HG03097 (cell line): Measurements from ENCODE around the gene RAB12.
A peak's percentile ranks its signal among the peaks of the same experiment; 100 is the strongest.
"Not testable (repeated sequence)": the region's sequence is repeated elsewhere in the genome, so short reads cannot be mapped to it uniquely, and the experiment has no call there.

Experiments
- ATAC-seq: cut with Tn5 transposase; IDR thresholded peaks from one replicate; pipeline ENCODE4 v1.9.1; 2021; ENCODE audit not compliant: unreplicated experiment, low FRiP score

Gene RAB12

GRCh38 chr18:8611916-8612576, 2.8 kb downstream of the RAB12 start:
- ATAC-seq = no peak

GRCh38 chr18:8614875-8615274, 5.6 kb downstream of the RAB12 start:
- ATAC-seq = no peak

GRCh38 chr18:8615397-8616027, 6.3 kb downstream of the RAB12 start:
- no peak for ATAC-seq

- no peak for ATAC-seq
Measured at GRCh38 chr18:8616028-8616401, 6.8 kb downstream of the RAB12 start.

DNA sequence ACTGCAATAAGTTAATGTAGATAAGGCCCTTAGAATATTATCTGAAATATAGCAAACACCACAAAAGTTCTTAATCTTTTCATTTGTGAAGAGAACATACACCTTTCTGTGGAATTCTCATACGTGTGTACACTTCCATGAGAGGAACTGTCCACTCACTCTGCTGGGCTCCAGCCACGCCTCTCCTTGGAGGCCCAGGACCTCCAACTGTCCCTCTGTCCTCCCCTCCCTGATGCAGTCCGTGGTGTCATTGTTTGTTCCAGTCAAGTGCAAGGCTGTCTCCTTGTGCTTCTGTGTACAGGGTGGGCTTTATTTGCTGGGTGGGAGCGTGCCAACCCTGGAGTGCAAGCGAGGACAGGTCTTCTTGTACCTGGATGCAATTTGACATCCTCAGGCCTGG, 8.7 kb downstream of the RAB12 start:
- ATAC-seq = no peak

- ATAC-seq = no peak
Measured at GRCh38 chr18:8619041-8619440, 9.8 kb downstream of the RAB12 start.

- no peak for ATAC-seq
Measured at GRCh38 chr18:8619835-8620577, 10.8 kb downstream of the RAB12 start.

GRCh38 chr18:8620845-8621244, 11.6 kb downstream of the RAB12 start:
- no peak for ATAC-seq

- not testable (repeated sequence) for ATAC-seq
Measured at GRCh38 chr18:8622625-8623024, 13.4 kb downstream of the RAB12 start.

- ATAC-seq = peak; percentile 80
Measured at GRCh38 chr18:8623549-8624106, 14.4 kb downstream of the RAB12 start.

DNA sequence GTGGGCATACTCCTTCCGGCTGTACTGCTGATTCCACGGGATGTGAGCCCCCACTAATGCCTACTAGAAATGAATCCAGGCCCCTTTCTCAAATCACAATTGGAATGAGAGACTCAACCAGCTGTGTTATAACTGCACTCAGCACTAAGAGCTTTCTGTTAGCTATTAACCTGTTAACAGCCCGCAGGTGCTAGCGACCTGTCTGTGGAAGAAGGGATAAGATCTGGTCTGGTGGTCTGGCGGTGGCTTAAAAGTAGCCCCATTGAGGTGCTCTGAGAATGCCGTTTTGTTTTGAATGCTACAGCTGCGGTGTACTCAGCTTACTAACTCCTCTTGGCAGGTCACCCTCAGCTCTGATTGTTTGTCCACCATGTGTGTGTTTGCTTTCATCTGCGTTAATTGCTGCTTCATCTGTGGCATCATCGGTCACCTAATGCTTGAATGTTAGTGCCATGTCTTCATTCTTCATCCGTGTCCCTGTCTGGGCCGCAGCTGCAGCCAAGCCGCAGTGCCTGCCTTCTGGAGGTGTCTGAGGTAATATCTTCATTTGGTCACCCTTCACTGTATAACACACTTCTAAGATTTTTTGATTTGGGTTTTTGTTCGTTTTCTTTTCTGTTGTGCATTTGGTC, 16.3 kb downstream of the RAB12 start:
- ATAC-seq = no peak

- no peak for ATAC-seq
Measured at GRCh38 chr18:8626414-8627106, 17.3 kb downstream of the RAB12 start.

- ATAC-seq = no peak
Measured at GRCh38 chr18:8627107-8627472, 17.9 kb downstream of the RAB12 start.

DNA sequence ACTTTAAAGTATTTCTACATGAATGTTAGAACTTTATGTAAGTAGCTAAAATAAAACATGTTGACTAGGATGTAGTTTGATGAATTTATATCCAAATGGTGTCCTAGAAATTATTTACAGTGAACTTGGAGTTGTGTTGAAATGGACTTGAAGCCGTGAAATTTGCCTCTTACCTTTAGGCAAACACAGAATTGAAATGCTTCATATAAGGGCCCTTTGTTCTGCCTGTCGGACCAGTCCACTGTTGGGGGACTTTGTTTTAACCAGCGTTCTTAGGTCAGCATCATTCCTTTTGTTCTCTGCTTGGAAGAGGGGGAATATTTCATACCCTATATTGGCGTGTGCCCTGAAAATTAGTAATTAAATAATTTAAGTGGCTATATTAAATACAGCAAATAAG, 18.3 kb downstream of the RAB12 start:
- no peak for ATAC-seq

- ATAC-seq = no peak
Measured at GRCh38 chr18:8629602-8630001, 20.4 kb downstream of the RAB12 start.

GRCh38 chr18:8630546-8630945, 21.3 kb downstream of the RAB12 start:
- no peak for ATAC-seq

GRCh38 chr18:8631265-8631664, 22.0 kb downstream of the RAB12 start:
- ATAC-seq = no peak

GRCh38 chr18:8632386-8632785, 23.1 kb downstream of the RAB12 start:
- ATAC-seq = no peak

DNA sequence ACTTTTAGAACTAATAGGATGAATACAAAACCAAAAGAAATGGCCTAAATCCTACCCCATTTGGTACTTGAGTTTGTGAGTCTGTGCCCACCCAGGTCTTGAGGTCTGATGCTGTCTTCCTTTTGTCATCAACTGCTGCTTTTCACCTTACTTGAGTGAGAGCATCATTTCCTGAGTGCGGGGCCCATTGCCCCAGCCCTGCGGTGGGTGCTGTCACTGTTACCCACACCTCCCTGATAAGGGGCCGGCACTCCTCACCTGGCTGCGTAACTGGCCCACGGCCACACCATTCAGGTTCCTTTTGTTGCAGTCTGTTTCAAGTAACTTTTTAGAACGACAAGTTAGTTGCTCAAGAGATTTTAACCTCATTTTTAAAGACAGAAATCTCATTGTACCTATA, 25.3 kb downstream of the RAB12 start:
- no peak for ATAC-seq

DNA sequence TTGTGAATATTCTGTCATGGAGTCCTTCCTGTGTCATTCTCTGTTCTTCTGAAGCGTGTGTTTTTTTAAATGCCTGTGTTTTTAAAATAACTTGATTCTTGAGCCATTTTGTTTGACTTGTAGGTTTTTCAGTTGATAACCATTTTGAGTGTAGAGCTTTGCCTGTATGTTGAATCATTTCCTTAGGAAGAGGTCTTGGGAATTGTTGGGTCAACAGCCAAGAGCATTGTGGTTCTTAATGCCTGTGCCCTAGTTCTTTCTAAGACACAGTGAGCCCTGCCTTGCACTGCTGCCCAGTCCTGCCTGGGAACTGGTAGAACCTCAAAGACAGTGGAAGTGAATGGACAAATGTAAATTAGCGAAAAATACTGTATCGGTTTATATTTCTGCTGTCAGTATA, 25.9 kb downstream of the RAB12 start:
- no peak for ATAC-seq

- ATAC-seq = no peak
Measured at GRCh38 chr18:8639762-8640161, 30.5 kb downstream of the RAB12 start.
